Measurements from ENCODE around the gene FLT1. TPM values are rescaled to one million over a fixed set of nuclear protein-coding genes. Genes with fewer than 3 reads are reported as not detected.

FLT1 gene
- total RNA-seq, 1 experiment from 2014 or later = 0.25 TPM

DNA sequence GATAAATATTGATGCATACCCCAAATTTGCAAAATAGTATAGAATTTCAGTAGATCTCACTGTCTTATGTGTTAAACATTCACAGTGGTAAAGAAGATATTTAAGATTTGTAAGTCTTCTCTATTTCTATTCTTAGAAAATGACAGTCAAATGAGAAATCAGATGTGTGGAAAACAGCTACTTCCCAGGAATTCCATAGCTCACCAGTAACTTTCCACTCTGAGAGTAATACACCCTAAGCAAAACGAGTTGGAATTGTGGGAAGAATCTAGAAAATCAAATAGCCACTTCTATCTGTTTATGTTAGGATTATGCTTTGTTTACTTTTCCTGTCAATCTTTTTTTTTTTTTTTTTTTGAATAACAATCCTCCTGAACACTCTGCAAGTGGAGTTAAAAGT is 69.1 kb downstream of the FLT1 start:
- H3K4me2 ChIP-seq (ENCODE audit: low read length) = no peak overlapping the region
- H3K4me1 ChIP-seq (ENCODE audit: control insufficient read depth in 1 of 2, insufficient read depth in 2 of 2, low read length in 2 of 2) = no peaks in the 10 kb centered on the region
- H3K36me3 ChIP-seq (ENCODE audit: control insufficient read depth in 1 of 2, insufficient read depth in 2 of 2, low read length in 2 of 2) = no peaks in the 10 kb centered on the region
- no peak overlapping the region for H2AFZ ChIP-seq (ENCODE audit: low read depth, low read length, poor library complexity, severe bottlenecking)
- RAD21 ChIA-PET (ENCODE audit: low non-redundant PET in 1 of 2, low total read pairs in 2 of 2, uncharacterized antibody in 2 of 2, unreplicated experiment in 2 of 2) = no interaction called here
- CTCF ChIA-PET = no interaction called here
- H3K9me3 ChIP-seq (ENCODE audit: control insufficient read depth in 1 of 2, insufficient read depth in 1 of 2, low read depth in 1 of 2, low read length in 2 of 2) = no peaks in the 10 kb centered on the region
- H3K27me3 ChIP-seq (ENCODE audit: insufficient read depth, low read length) = peaks cover 9% of the 10 kb centered on the region
- DNase-seq (ENCODE audit: low read depth, low spot score) = no peak
- no peak for TF ChIP-seq SP1 (IDR thresholded peaks at IDR 0.05; ENCODE audit: low read depth)
- TF ChIP-seq, protein P1, sequence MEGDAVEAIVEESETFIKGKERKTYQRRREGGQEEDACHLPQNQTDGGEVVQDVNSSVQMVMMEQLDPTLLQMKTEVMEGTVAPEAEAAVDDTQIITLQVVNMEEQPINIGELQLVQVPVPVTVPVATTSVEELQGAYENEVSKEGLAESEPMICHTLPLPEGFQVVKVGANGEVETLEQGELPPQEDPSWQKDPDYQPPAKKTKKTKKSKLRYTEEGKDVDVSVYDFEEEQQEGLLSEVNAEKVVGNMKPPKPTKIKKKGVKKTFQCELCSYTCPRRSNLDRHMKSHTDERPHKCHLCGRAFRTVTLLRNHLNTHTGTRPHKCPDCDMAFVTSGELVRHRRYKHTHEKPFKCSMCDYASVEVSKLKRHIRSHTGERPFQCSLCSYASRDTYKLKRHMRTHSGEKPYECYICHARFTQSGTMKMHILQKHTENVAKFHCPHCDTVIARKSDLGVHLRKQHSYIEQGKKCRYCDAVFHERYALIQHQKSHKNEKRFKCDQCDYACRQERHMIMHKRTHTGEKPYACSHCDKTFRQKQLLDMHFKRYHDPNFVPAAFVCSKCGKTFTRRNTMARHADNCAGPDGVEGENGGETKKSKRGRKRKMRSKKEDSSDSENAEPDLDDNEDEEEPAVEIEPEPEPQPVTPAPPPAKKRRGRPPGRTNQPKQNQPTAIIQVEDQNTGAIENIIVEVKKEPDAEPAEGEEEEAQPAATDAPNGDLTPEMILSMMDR (IDR thresholded peaks at IDR 0.05 in 2 of 3, conservative IDR thresholded peaks at IDR 0.05 in 1 of 3; ENCODE audit: borderline replicate concordance in 1 of 3, insufficient read depth in 1 of 3, low read depth in 2 of 3, low read length in 2 of 3) = no peak
- no peak overlapping the region for H3K4me3 ChIP-seq (replicated peaks in 1 of 2; ENCODE audit: low read depth in 1 of 2, low read length in 2 of 2)
- no TSS peak for BruUV-seq (replicated peaks)
- no peak overlapping the region for H3K9ac ChIP-seq (ENCODE audit: low read length)
- no peak overlapping the region for H3K27ac ChIP-seq (ENCODE audit: low read depth, low read length)
- no peaks in the 10 kb centered on the region for H4K20me1 ChIP-seq (ENCODE audit: insufficient read depth)
- intact Hi-C loops (cut with micrococcal nuclease) = no loop called here
- POLR2A ChIA-PET = no interaction called here
- no peaks in the 10 kb centered on the region for H3K79me2 ChIP-seq (ENCODE audit: insufficient read depth, low read length)
- H3K9me2 ChIP-seq (ENCODE audit: insufficient read depth) = no peaks in the 10 kb centered on the region
- ATAC-seq = no peak

DNA sequence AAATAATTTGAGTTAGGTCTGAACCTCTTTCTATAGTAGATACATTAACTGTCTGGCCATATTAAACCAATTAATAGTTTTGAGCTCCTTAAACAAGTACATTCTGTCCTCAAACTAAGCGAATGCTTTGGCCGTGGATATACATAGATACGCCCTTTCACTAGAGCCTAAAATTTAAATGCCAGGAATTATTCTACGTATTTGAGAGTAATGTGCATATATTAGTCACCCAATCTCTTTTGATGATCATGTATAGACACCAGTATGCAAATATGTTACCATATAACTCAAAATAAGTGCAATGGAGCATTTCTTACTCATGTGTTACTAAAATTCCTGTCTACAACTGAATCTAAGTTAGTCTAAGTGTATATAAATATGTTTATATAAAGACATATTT is 70.4 kb downstream of the FLT1 start:
- Histone ChIP-seq H3K4me3 (replicated peaks in 1 of 2; ENCODE audit: low read depth in 1 of 2, low read length in 2 of 2) (no peak overlapping the region), H3K27me3 (ENCODE audit: insufficient read depth, low read length) (peaks cover 3% of the 10 kb centered on the region; the same call in 1 of the 2 replicates), H3K27ac (ENCODE audit: low read depth, low read length) (no peak overlapping the region), H3K4me2 (ENCODE audit: low read length) (no peak overlapping the region), H3K9me2 (ENCODE audit: insufficient read depth) (no peaks in the 10 kb centered on the region), H2AFZ (ENCODE audit: low read depth, low read length, poor library complexity, severe bottlenecking) (no peak overlapping the region), H3K36me3 (ENCODE audit: control insufficient read depth in 1 of 2, insufficient read depth in 2 of 2, low read length in 2 of 2) (no peaks in the 10 kb centered on the region), H3K9me3 (ENCODE audit: control insufficient read depth in 1 of 2, insufficient read depth in 1 of 2, low read depth in 1 of 2, low read length in 2 of 2) (no peaks in the 10 kb centered on the region), H3K79me2 (ENCODE audit: insufficient read depth, low read length) (no peaks in the 10 kb centered on the region), H3K9ac (ENCODE audit: low read length) (no peak overlapping the region), H3K4me1 (ENCODE audit: control insufficient read depth in 1 of 2, insufficient read depth in 2 of 2, low read length in 2 of 2) (no peaks in the 10 kb centered on the region), H4K20me1 (ENCODE audit: insufficient read depth) (no peaks in the 10 kb centered on the region)
- no peak for TF ChIP-seq POLR2A (IDR thresholded peaks at IDR 0.05; ENCODE audit: borderline replicate concordance, extremely low read depth, insufficient read depth, insufficient read length)
- TF ChIP-seq RAD21 (IDR thresholded peaks at IDR 0.05; ENCODE audit: low read depth) = no peak
- CTCF ChIA-PET = no interaction called here
- BruUV-seq (replicated peaks) = no TSS peak
- no peak for ATAC-seq
- intact Hi-C loops (cut with micrococcal nuclease) = no loop called here
- DNase-seq (ENCODE audit: low read depth, low spot score) = no peak
- RAD21 ChIA-PET (ENCODE audit: low non-redundant PET in 1 of 2, low total read pairs in 2 of 2, uncharacterized antibody in 2 of 2, unreplicated experiment in 2 of 2) = no interaction called here
- POLR2A ChIA-PET = no interaction called here
